Stimulated activated naive CD4-positive, alpha-beta T cell treated with Interleukin-2 at 50 U/mL for 16 hours (primary cell): Measurements from ENCODE around the gene ME2.
"Not testable (repeated sequence)": the region's sequence is repeated elsewhere in the genome, so short reads cannot be mapped to it uniquely, and the experiment has no call there.

Experiments used
- DNase-seq: peaks from one replicate; lab custom pipeline; 2025; lab: John Stamatoyannopoulos, UW

ME2 gene

GRCh38 chr18:50973367-50974126 lies 94.6 kb downstream of the ME2 start:
- no peak for DNase-seq

GRCh38 chr18:50977037-50977760 lies 98.3 kb downstream of the ME2 start:
- DNase-seq = no peak

- DNase-seq = no peak
Observed at GRCh38 chr18:50981381-50981780, 102.5 kb downstream of the ME2 start.

- no peak for DNase-seq
Observed at GRCh38 chr18:50982086-50982801, 103.3 kb downstream of the ME2 start.

- DNase-seq = no peak
Observed at GRCh38 chr18:50982802-50983179, 103.9 kb downstream of the ME2 start.

- DNase-seq = no peak
Observed at GRCh38 chr18:50986360-50987087, 107.6 kb downstream of the ME2 start.

- no peak for DNase-seq
Observed at GRCh38 chr18:50987261-50987660, 108.3 kb downstream of the ME2 start.

GRCh38 chr18:50989711-50990110 lies 110.8 kb downstream of the ME2 start:
- no peak for DNase-seq

GRCh38 chr18:50992351-50992762 lies 113.4 kb downstream of the ME2 start:
- no peak for DNase-seq

GRCh38 chr18:50994031-50994430 lies 115.1 kb downstream of the ME2 start:
- DNase-seq = no peak

GRCh38 chr18:51003174-51003573 lies 124.3 kb downstream of the ME2 start:
- not testable (repeated sequence) for DNase-seq
